Psoas muscle (tissue), 8 donors: ENCODE data around the gene CNTNAP2. TPM values are rescaled to one million over a fixed set of nuclear protein-coding genes. Genes with fewer than 3 reads are reported as not detected.

Source experiments
- ATAC-seq, 4 donors: fragments of 200-7000 bp; cut with Tn5 transposase; one replicate each; pipeline ENCODE4 v1.9.1; 2020; ENCODE audit warnings: moderate library complexity in 3 of 4, mild to moderate bottlenecking in 2 of 4
- DNase-seq, 2 donors: peaks; one replicate each; pipeline ENCODE4 v3.0.0-alpha.2; 2020
- H3K27ac ChIP-seq: fragments of 200-600 bp; one replicate; pipeline ENCODE4 v1.8.0; 2022
- H3K27me3 ChIP-seq, 3 donors: fragments of 200-600 bp in 1 of 3; one replicate each; pipeline versions ENCODE4 v1.6.1 to v1.8.0; 2013 to 2022; ENCODE audit warnings: low read length in 2 of 3, mild to moderate bottlenecking in 2 of 3, moderate library complexity in 1 of 3; ENCODE audit not compliant: insufficient read depth in 3 of 3
- H3K36me3 ChIP-seq, 2 donors: fragments of 200-600 bp in 1 of 2; one replicate each; pipeline versions ENCODE4 v1.6.1 to v1.8.0; 2013 to 2022; ENCODE audit warnings: low read depth in 1 of 2, mild to moderate bottlenecking in 1 of 2, moderate library complexity in 1 of 2; ENCODE audit not compliant: insufficient read depth in 1 of 2
- H3K4me1 ChIP-seq: fragments of 200-600 bp; one replicate; pipeline ENCODE4 v1.8.0; 2022
- H3K4me3 ChIP-seq: fragments of 200-600 bp; one replicate; pipeline ENCODE4 v1.8.0; 2022; ENCODE audit warnings: mild to moderate bottlenecking
- H3K9me3 ChIP-seq: fragments of 200-600 bp; one replicate; pipeline ENCODE4 v1.8.0; 2022
- CTCF ChIP-seq: fragments of 200-600 bp; IDR thresholded peaks from one replicate; pipeline ENCODE4 v1.8.0; 2022; ENCODE audit warnings: antibody characterized with exemption
- WGBS, 3 donors: extraction: QIAGEN DNeasy Blood & Tissue Kit; methylation state at CpG; one replicate each; pipeline versions ENCODE4 v1.1.6 to v1.1.7; 2013; 5-methylcytosine and 5-hydroxymethylcytosine counted together
- intact Hi-C, 2 donors: fragments of 100-400 bp; cut with DNase I; formaldehyde crosslinking; loops; one replicate each; pipeline versions ENCODE4 v1.11.0 to v1.14.2; 2022
- polyA plus RNA-seq, 3 donors: library from polyadenylated mRNA; stranded (reverse); fragments of 200-250 nt; gene quantifications; one replicate each; pipeline ENCODE4 v1.2.3, GENCODE V29; 2013
- total RNA-seq, 4 donors: library from RNA; stranded (reverse); fragmentation: NEBNext Ultra II Directional in 2 of 4; extraction: Animal tissue kit (Norgen Biotek cat#: 25700) in 2 of 4; gene quantifications; one replicate each; pipeline versions ENCODE4 v1.2.1 to v1.2.4, GENCODE V29; 2021 to 2023
- donor health status: healthy with polysubstance abuse.
- donor health status: DM: no; HTN: no; CAD: no; lungs with moderate emphysema.
- donor health status: Bipolar disorder and iron deficiency.
- donor health status: healthy.
- donor health status: DM: yes; HTN: yes; CAD: no.
- donor health status: DM: no; HTN: no; CAD: no.
- donor health status: DM: no; HTN: no; CAD: no.
- donor health status: DM: yes; HTN: yes; CAD: no.

Gene CNTNAP2
- total and polyA plus RNA-seq, 7 donors, result 0.01 to 0.13 TPM; not detected in 5

GRCh38 chr7:147664541-147664940 lies 1547.9 kb downstream of the CNTNAP2 start:
- H3K4me1 ChIP-seq, result no peaks in the 10 kb centered on the region
- H3K36me3 ChIP-seq, result no peaks in the 10 kb centered on the region
- whole genome bisulfite sequencing, 3 donors, result 78 to 82% (median 82%) methylated on average over 6 of the region's 6 CpGs
- H3K4me3 ChIP-seq, result no peak overlapping the region
- H3K27ac ChIP-seq, result no peak overlapping the region
- no peaks in the 10 kb centered on the region for H3K27me3 ChIP-seq
- ATAC-seq (no peak), DNase-seq (no peak)
- TF ChIP-seq CTCF, result no peak
- intact Hi-C loops, result no loop called here
- no peaks in the 10 kb centered on the region for H3K9me3 ChIP-seq

- TF ChIP-seq CTCF, result no peak
- no peak for ATAC-seq
- Histone ChIP-seq H3K9me3 (no peaks in the 10 kb centered on the region), H3K4me1 (no peaks in the 10 kb centered on the region), H3K27ac (no peak overlapping the region), H3K27me3 (no peaks in the 10 kb centered on the region), H3K4me3 (no peak overlapping the region), H3K36me3 (no peaks in the 10 kb centered on the region)
- intact Hi-C loops, result no loop called here
- DNase-seq, result no peak
- WGBS, 3 donors, result 77 to 84% (median 79%) methylated on average over 10 of the region's 10 CpGs
Measured at GRCh38 chr7:147670759-147671158, 1554.2 kb downstream of the CNTNAP2 start.

- Histone ChIP-seq H3K36me3 (no peaks in the 10 kb centered on the region), H3K27me3 (no peaks in the 10 kb centered on the region), H3K4me1 (no peaks in the 10 kb centered on the region), H3K4me3 (no peak overlapping the region), H3K27ac (no peak overlapping the region), H3K9me3 (no peaks in the 10 kb centered on the region)
- ATAC-seq (no peak), DNase-seq (no peak)
- intact Hi-C loops, result no loop called here
- no peak for TF ChIP-seq CTCF
Measured at GRCh38 chr7:147674705-147675104, 1558.1 kb downstream of the CNTNAP2 start.

GRCh38 chr7:147678943-147679342 lies 1562.3 kb downstream of the CNTNAP2 start:
- Histone ChIP-seq H3K27me3 (no peaks in the 10 kb centered on the region), H3K4me3 (no peak overlapping the region), H3K36me3 (no peaks in the 10 kb centered on the region), H3K9me3 (no peaks in the 10 kb centered on the region), H3K4me1 (no peaks in the 10 kb centered on the region), H3K27ac (no peak overlapping the region)
- DNase-seq (no peak), ATAC-seq (no peak)
- WGBS, 3 donors, result 81 to 88% (median 86%) methylated on average over 1 of the region's 1 CpG
- intact Hi-C loops, result no loop called here
- TF ChIP-seq CTCF, result no peak

- no peak for DNase-seq
- Histone ChIP-seq H3K4me1 (no peaks in the 10 kb centered on the region), H3K9me3 (no peaks in the 10 kb centered on the region), H3K36me3 (no peaks in the 10 kb centered on the region), H3K27me3 (no peaks in the 10 kb centered on the region), H3K4me3 (no peak overlapping the region), H3K27ac (no peak overlapping the region)
- ATAC-seq, result no peak
- TF ChIP-seq CTCF, result no peak
- WGBS, 3 donors, result 31 to 79% (median 73%) methylated on average over 1 of the region's 1 CpG
- intact Hi-C loops, result no loop called here
Measured at GRCh38 chr7:147681530-147681929, 1564.9 kb downstream of the CNTNAP2 start.
